Gastroesophageal sphincter (tissue), 4 donors: ENCODE results near the gene PLOD3. TPM values are rescaled to one million over a fixed set of nuclear protein-coding genes. Genes with fewer than 3 reads are reported as not detected.

Source experiments
- ATAC-seq: fragments of 150-250 bp; one replicate; pipeline ENCODE4 v1.9.1; 2016; ENCODE audit warnings: mild to moderate bottlenecking, moderate library complexity
- H3K27ac ChIP-seq, 4 donors: fragments of 200-600 bp; sonication (generic) in 3 of 4; 1 replicate in 3 of 4; 2 replicates in 1 of 4; pipeline ENCODE4 v1.5.1; 2016 to 2019
- H3K27me3 ChIP-seq: fragments of 200-600 bp; sonication (generic); one replicate; pipeline ENCODE4 v1.5.1; 2019
- H3K36me3 ChIP-seq, 2 donors: fragments of 200-600 bp; sonication (generic); one replicate each; pipeline ENCODE4 v1.5.1; 2019; ENCODE audit warnings: control low read depth in 1 of 2
- H3K4me1 ChIP-seq, 3 donors: fragments of 200-600 bp; sonication (generic); 1 replicate in 2 of 3; 2 replicates in 1 of 3; pipeline ENCODE4 v1.5.1; 2016 to 2019; ENCODE audit warnings: control low read depth in 2 of 3
- H3K4me3 ChIP-seq, 2 donors: fragments of 200-600 bp; sonication (generic); one replicate each; pipeline ENCODE4 v1.5.1; 2019; ENCODE audit warnings: mild to moderate bottlenecking in 1 of 2, moderate library complexity in 1 of 2
- H3K9me3 ChIP-seq, 3 donors: fragments of 200-600 bp; sonication (generic); one replicate each; pipeline ENCODE4 v1.5.1; 2017 to 2019; ENCODE audit warnings: control low read depth in 2 of 3
- EP300 ChIP-seq: sonication (generic); formaldehyde crosslinking; IDR thresholded peaks from one replicate; pipeline ENCODE4 v1.6.1; 2017; ENCODE audit warnings: antibody characterized with exemption, mild to moderate bottlenecking
- POLR2A ChIP-seq, 2 donors: fragments of 450-650 bp; IDR thresholded peaks; one replicate each; pipeline ENCODE4 v1.6.1; 2017; ENCODE audit warnings: antibody characterized with exemption in 2 of 2, mild to moderate bottlenecking in 2 of 2, moderate library complexity in 1 of 2
- POLR2AphosphoS5 ChIP-seq: sonication (generic); formaldehyde crosslinking; IDR thresholded peaks from one replicate; pipeline ENCODE4 v1.6.1; 2017; ENCODE audit warnings: antibody characterized with exemption
- WGBS, 2 donors: methylation state at CpG; one replicate each; pipeline ENCODE4 v1.1.5; 2018; ENCODE audit warnings: low coverage in 1 of 2; 5-methylcytosine and 5-hydroxymethylcytosine counted together
- small RNA-seq, 4 donors: library from RNA; depleted of rRNA; stranded (forward); fragments of <200 nt; gene quantifications; one replicate each; pipeline ENCODE3, GENCODE V24; 2016
- total RNA-seq, 4 donors: library from RNA; depleted of rRNA; stranded (reverse); fragments of >200 nt; gene quantifications; one replicate each; pipeline ENCODE4 v1.1.0, GENCODE V29; 2016
- TF ChIP-seq, protein P1 (sequence below), 4 experiments: fragments of 200-600 bp in 2 of 4; fragments of 450-650 bp in 2 of 4; sonication (generic) in 1 of 4; IDR thresholded peaks; one replicate each; pipeline ENCODE4 v1.5.1; 2017 to 2019; ENCODE audit warnings: antibody characterized with exemption in 4 of 4, mild to moderate bottlenecking in 2 of 4, moderate library complexity in 2 of 4

The PLOD3 gene
- total RNA-seq, 4 donors from 2014 or later: 35.0 to 51.3 (median 43.6) TPM

- Histone ChIP-seq H3K27ac (no peak overlapping the region), H3K36me3 (peaks cover 0 to 54% of the 10 kb centered on the region in 2 donors), H3K4me3 (no peak overlapping the region), H3K9me3 (no peaks in the 10 kb centered on the region), H3K27me3 (peaks cover 74% of the 10 kb centered on the region), H3K4me1 (peaks cover 0 to 38% (median 25%) of the 10 kb centered on the region in 3 donors)
- ATAC-seq: no peak
- TF ChIP-seq, protein P1, sequence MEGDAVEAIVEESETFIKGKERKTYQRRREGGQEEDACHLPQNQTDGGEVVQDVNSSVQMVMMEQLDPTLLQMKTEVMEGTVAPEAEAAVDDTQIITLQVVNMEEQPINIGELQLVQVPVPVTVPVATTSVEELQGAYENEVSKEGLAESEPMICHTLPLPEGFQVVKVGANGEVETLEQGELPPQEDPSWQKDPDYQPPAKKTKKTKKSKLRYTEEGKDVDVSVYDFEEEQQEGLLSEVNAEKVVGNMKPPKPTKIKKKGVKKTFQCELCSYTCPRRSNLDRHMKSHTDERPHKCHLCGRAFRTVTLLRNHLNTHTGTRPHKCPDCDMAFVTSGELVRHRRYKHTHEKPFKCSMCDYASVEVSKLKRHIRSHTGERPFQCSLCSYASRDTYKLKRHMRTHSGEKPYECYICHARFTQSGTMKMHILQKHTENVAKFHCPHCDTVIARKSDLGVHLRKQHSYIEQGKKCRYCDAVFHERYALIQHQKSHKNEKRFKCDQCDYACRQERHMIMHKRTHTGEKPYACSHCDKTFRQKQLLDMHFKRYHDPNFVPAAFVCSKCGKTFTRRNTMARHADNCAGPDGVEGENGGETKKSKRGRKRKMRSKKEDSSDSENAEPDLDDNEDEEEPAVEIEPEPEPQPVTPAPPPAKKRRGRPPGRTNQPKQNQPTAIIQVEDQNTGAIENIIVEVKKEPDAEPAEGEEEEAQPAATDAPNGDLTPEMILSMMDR (IDR thresholded peaks at IDR 0.05): no peak
- no peak for TF ChIP-seq EP300
- TF ChIP-seq POLR2A (IDR thresholded peaks at IDR 0.05): no peak
- no peak for TF ChIP-seq POLR2AphosphoS5
These were observed 56.5 kb downstream of the PLOD3 start for GRCh38 chr7:101160910-101161309.

DNA sequence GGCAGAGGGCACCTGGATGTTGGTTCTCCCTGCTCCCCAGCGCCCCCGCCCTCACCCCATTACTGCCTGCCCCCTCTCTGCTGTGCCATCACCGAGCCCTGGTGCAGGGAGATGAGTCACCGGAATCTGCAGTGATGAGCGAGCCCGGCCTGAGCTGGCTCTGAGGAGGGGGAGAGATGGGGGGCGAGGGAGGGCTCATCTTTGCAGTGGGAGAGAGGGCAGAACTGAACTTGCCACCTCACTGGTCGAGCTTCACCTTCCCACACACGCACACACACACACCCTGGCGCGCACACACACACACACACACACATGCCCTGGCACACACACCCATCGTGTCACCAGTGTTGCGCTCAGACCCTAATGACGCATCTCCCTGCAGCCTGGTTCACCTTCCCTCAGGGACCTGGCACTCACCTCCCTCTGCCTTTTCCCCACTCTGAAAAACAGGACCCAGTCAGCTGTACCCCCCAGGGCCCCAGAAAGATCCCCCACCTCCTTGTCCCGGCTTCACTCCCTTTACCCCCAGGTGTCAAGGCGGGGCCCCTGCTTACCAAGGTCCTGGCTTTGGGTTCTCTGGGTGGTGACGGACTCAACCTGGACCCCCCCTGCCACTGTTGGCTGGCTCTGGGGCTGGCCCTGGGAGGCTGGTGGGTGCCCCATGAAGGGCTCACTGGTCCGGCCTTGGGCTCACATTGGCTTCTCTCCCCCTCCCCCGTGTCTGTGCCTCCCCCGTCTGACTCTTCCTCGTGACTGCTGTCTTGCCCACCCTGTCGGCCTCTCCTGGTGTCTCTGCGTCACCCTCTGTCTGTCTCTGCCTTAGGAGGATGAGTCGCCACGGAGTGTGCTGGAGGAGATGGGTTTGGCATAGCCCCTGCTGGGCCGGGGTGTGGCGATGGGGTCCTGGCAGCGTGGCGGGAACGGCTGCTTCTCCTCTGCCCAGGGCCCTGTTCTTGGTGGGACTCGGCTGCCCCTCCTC, 57.4 kb downstream of the PLOD3 start:
- Histone ChIP-seq H3K4me3 (no peak overlapping the region), H3K27ac (no peak overlapping the region), H3K4me1 (peaks cover 2 to 38% (median 28%) of the 10 kb centered on the region in 3 donors), H3K36me3 (peaks cover 0 to 54% of the 10 kb centered on the region in 2 donors), H3K27me3 (peaks cover 65% of the 10 kb centered on the region), H3K9me3 (no peaks in the 10 kb centered on the region)
- no peak for TF ChIP-seq POLR2A (IDR thresholded peaks at IDR 0.05)
- TF ChIP-seq, protein P1 (IDR thresholded peaks at IDR 0.05): no peak
- no peak for TF ChIP-seq POLR2AphosphoS5
- no peak for TF ChIP-seq EP300
- ATAC-seq: no peak
- WGBS, 2 donors: 71 to 73% methylated on average over 12 to 14 of the region's 31 CpGs

- Histone ChIP-seq H3K27ac (no peak overlapping the region), H3K27me3 (peaks cover 35% of the 10 kb centered on the region), H3K4me3 (no peak overlapping the region), H3K9me3 (no peaks in the 10 kb centered on the region), H3K4me1 (peaks cover 2 to 22% (median 8%) of the 10 kb centered on the region in 3 donors), H3K36me3 (peaks cover 0 to 54% of the 10 kb centered on the region in 2 donors)
- 86 to 88% methylated on average over 4 to 13 of the region's 14 CpGs for WGBS, 2 donors
- ATAC-seq: no peak
- TF ChIP-seq POLR2AphosphoS5 (no peak), EP300 (no peak), POLR2A (IDR thresholded peaks at IDR 0.05) (no peak)
- TF ChIP-seq, protein P1 (IDR thresholded peaks at IDR 0.05): no peak
These were observed 60.4 kb downstream of the PLOD3 start for GRCh38 chr7:101156866-101157589.

- TF ChIP-seq EP300 (no peak), POLR2A (IDR thresholded peaks at IDR 0.05) (no peak), POLR2AphosphoS5 (no peak)
- TF ChIP-seq, protein P1 (IDR thresholded peaks at IDR 0.05): no peak
These were observed 61.1 kb downstream of the PLOD3 start for GRCh38 chr7:101156277-101156676.

More at GRCh38 chr7:101156277-101156676, 61.1 kb downstream of the PLOD3 start:
- Histone ChIP-seq H3K9me3 (no peaks in the 10 kb centered on the region), H3K36me3 (peaks cover 0 to 49% of the 10 kb centered on the region in 2 donors), H3K27me3 (peaks cover 28% of the 10 kb centered on the region), H3K27ac (no peak overlapping the region), H3K4me3 (no peak overlapping the region), H3K4me1 (peaks cover 2 to 22% (median 8%) of the 10 kb centered on the region in 3 donors)
- ATAC-seq: no peak
- WGBS, 2 donors: 73 to 86% methylated on average over 6 of the region's 6 CpGs

Small RNAs within 50 kb of the gene (small RNA-seq; reads per million reads assigned to genes)
- gene MIR4653: 0 reads per million in 4 donors

Other genes with a start within 250 kb of the PLOD3 start
- gene MUC12, start 248.0 kb downstream of the PLOD3 start, total RNA-seq: 10 to 100 TPM in 1 of 4 donors, under 1 TPM in 1, not detected in 2; 0.54 to 15.1 TPM
- under 1 TPM in 1 of 4 donors, not detected in 3; 0.08 TPM for gene MUC17, start 197.5 kb downstream of the PLOD3 start, total RNA-seq
- gene TRIM56, start 132.1 kb downstream of the PLOD3 start, total RNA-seq: 10 to 100 TPM; 15.0 to 26.4 (median 23.0) TPM
- gene SERPINE1, start 90.5 kb downstream of the PLOD3 start, total RNA-seq: 10 to 100 TPM in 3 of 4 donors, 1 to 10 TPM in 1; 5.4 to 75.3 (median 19.6) TPM
- gene AP1S1, start 63.1 kb downstream of the PLOD3 start, total RNA-seq: 10 to 100 TPM; 21.9 to 69.5 (median 34.3) TPM
- under 1 TPM in 2 of 4 donors, not detected in 2; 0.25 to 0.27 TPM for gene VGF, start 52.0 kb downstream of the PLOD3 start, total RNA-seq
- gene NAT16, start 37.3 kb downstream of the PLOD3 start, total RNA-seq: not detected
- gene MOGAT3, start 16.5 kb downstream of the PLOD3 start, total RNA-seq: not detected
- gene ZNHIT1, start 584 bp upstream of the PLOD3 start, total RNA-seq: 10 to 100 TPM; 76.2 to 97.8 (median 88.6) TPM
- gene CLDN15, start 20.2 kb upstream of the PLOD3 start, total RNA-seq: 1 to 10 TPM; 4.4 to 6.8 (median 5.0) TPM
- gene FIS1, start 27.5 kb upstream of the PLOD3 start, total RNA-seq: 100 to 1,000 TPM; 227 to 315 (median 248) TPM
- 10 to 100 TPM; 23.5 to 40.8 (median 28.1) TPM for gene IFT22, start 104.2 kb upstream of the PLOD3 start, total RNA-seq
- not detected for gene COL26A1, start 145.3 kb upstream of the PLOD3 start, total RNA-seq